Measurements from ENCODE around the gene ABHD12.

DNA sequence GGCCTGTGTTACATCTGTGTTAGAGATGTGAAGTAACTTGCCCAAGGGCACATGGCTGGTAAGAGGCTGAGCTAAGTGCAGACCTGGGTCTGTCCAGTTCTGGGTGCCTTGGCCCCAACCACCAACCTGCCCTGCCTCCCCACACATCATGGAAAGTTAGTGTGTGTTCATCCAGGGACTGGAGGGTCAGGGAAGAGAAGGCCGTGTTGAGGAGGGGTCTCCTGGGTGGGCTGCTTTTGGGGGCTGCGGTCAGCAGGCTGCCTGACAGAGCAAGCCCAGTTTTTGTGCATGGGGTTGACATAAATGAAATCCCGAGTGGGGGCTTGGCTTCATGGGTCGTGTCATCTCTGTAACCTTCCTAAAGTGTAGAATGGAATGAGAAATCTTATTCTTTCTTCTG, 131.8 kb downstream of the ABHD12 start:
- TF ChIP-seq, protein P1, sequence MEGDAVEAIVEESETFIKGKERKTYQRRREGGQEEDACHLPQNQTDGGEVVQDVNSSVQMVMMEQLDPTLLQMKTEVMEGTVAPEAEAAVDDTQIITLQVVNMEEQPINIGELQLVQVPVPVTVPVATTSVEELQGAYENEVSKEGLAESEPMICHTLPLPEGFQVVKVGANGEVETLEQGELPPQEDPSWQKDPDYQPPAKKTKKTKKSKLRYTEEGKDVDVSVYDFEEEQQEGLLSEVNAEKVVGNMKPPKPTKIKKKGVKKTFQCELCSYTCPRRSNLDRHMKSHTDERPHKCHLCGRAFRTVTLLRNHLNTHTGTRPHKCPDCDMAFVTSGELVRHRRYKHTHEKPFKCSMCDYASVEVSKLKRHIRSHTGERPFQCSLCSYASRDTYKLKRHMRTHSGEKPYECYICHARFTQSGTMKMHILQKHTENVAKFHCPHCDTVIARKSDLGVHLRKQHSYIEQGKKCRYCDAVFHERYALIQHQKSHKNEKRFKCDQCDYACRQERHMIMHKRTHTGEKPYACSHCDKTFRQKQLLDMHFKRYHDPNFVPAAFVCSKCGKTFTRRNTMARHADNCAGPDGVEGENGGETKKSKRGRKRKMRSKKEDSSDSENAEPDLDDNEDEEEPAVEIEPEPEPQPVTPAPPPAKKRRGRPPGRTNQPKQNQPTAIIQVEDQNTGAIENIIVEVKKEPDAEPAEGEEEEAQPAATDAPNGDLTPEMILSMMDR (IDR thresholded peaks at IDR 0.05; ENCODE audit: borderline replicate concordance, extremely low read depth, low read length, poor library complexity, severe bottlenecking), result no peak
- TF ChIP-seq EZH2 (IDR thresholded peaks at IDR 0.05; ENCODE audit: borderline replicate concordance, low read depth, low read length, severe bottlenecking), result no peak

All from DND-41 (cell line).